HepG2 (cell line): ENCODE results near the gene CD9. TPM values are rescaled to one million over a fixed set of nuclear protein-coding genes. Genes with fewer than 3 reads are reported as not detected.
A peak's percentile ranks its signal among the peaks of the same experiment; 100 is the strongest.

Experiments used
- CBX5 ChIP-seq: sonication (generic); formaldehyde crosslinking; IDR thresholded peaks from 2 replicates; pipeline ENCODE4 v1.4.0; 2020; ENCODE audit warnings: missing genetic modification reagents, borderline replicate concordance
- DNMT3B ChIP-seq: conservative IDR thresholded peaks from 2 replicates; pipeline ENCODE4 v1.6.1; 2016; ENCODE audit warnings: missing biosample characterization, control low read depth
- KAT7 ChIP-seq: IDR thresholded peaks from 2 replicates; pipeline ENCODE4 v1.6.1; 2018; ENCODE audit warnings: borderline replicate concordance, missing compliant biosample characterization
- MEF2D ChIP-seq: sonication (generic); formaldehyde crosslinking; IDR thresholded peaks from 2 replicates; pipeline ENCODE4 v1.5.1; 2020; ENCODE audit warnings: mild to moderate bottlenecking, missing genetic modification reagents
- NPAS2 ChIP-seq: sonication (generic); formaldehyde crosslinking; IDR thresholded peaks from 2 replicates; pipeline ENCODE4 v1.8.0; 2022; ENCODE audit warnings: mild to moderate bottlenecking, missing genetic modification reagents, borderline replicate concordance
- PRMT3 ChIP-seq: sonication (generic); formaldehyde crosslinking; IDR thresholded peaks from 2 replicates; pipeline ENCODE4 v1.8.1; 2022; ENCODE audit warnings: low read depth, mild to moderate bottlenecking, moderate library complexity, missing genetic modification reagents, borderline replicate concordance
- RFXANK ChIP-seq: IDR thresholded peaks from 2 replicates; pipeline ENCODE4 v1.6.1; 2016
- SYNCRIP ChIP-seq: fragments of 200-400 bp; formaldehyde crosslinking; IDR thresholded peaks from 2 replicates; pipeline ENCODE4 v1.6.1; 2018; ENCODE audit warnings: mild to moderate bottlenecking, low read depth, low read length; ENCODE audit not compliant: insufficient read depth
- ZFP82 ChIP-seq: sonication (generic); formaldehyde crosslinking; IDR thresholded peaks from 2 replicates; pipeline ENCODE4 v1.5.1; 2020; ENCODE audit warnings: mild to moderate bottlenecking, missing genetic modification reagents, borderline replicate concordance
- ZNF143 ChIP-seq: sonication (generic); formaldehyde crosslinking; IDR thresholded peaks from 2 replicates; pipeline ENCODE4 v1.4.0; 2020; ENCODE audit warnings: missing genetic modification reagents
- ZNF33B ChIP-seq: sonication (generic); formaldehyde crosslinking; IDR thresholded peaks from 2 replicates; pipeline ENCODE4 v1.5.1; 2020; ENCODE audit warnings: mild to moderate bottlenecking, missing genetic modification reagents
- ZNF746 ChIP-seq: sonication (generic); formaldehyde crosslinking; IDR thresholded peaks from 2 replicates; pipeline ENCODE4 v1.8.0; 2022; ENCODE audit warnings: mild to moderate bottlenecking, missing genetic modification reagents
- polyA plus RNA-seq, 8 experiments: library from polyadenylated mRNA; depleted of rRNA in 3 of 8; stranded (reverse) in 7 of 8; unstranded in 1 of 8; fragments of >200 nt; fragmentation: Illumina TruSeq in 4 of 8; extraction: Trizol in 4 of 8; gene quantifications; 2 replicates each; pipeline versions ENCODE4 v1.2.1 to v1.2.3, GENCODE V29; 2011 to 2016; ENCODE audit warnings: low read depth in 4 of 8, missing spikeins in 1 of 8, mixed read lengths in 1 of 8; ENCODE audit not compliant: insufficient read depth in 1 of 8
- total RNA-seq, 5 experiments: library from RNA; depleted of rRNA; stranded (reverse); fragments of >200 nt; fragmentation: Illumina TruSeq; extraction: Trizol; gene quantifications; 2 replicates each; pipeline ENCODE4 v1.2.3, GENCODE V29; 2016; ENCODE audit warnings: low read depth in 1 of 5
- TF ChIP-seq, protein P1 (sequence below): sonication (generic); formaldehyde crosslinking; IDR thresholded peaks from 2 replicates; pipeline ENCODE4 v1.9.0; 2021; ENCODE audit warnings: missing genetic modification reagents, borderline replicate concordance
- TF ChIP-seq, protein P2 (sequence below): sonication (generic); formaldehyde crosslinking; IDR thresholded peaks from 2 replicates; pipeline ENCODE4; 2020; ENCODE audit warnings: missing genetic modification reagents, mild to moderate bottlenecking, borderline replicate concordance
- TF ChIP-seq, protein P3 (sequence below): sonication (generic); formaldehyde crosslinking; conservative IDR thresholded peaks from 2 replicates; pipeline ENCODE4 v1.8.0; 2022; ENCODE audit warnings: mild to moderate bottlenecking, moderate library complexity, missing genetic modification reagents
- TF ChIP-seq, protein P4 (sequence below): sonication (generic); formaldehyde crosslinking; IDR thresholded peaks from 2 replicates; pipeline ENCODE4 v1.5.0; 2020; ENCODE audit warnings: mild to moderate bottlenecking, low read depth, missing genetic modification reagents, borderline replicate concordance
- TF ChIP-seq, protein P5 (sequence below): IDR thresholded peaks from 2 replicates; pipeline ENCODE4 v1.6.1; 2018; ENCODE audit warnings: missing genetic modification reagents, mild to moderate bottlenecking, missing compliant biosample characterization

CD9 gene
- total and polyA plus RNA-seq, 2 of the 13 experiments (the other 11 are each of a cell fraction or from before 2014, with no cell fraction given), result 5.8 to 38.3 TPM

DNA sequence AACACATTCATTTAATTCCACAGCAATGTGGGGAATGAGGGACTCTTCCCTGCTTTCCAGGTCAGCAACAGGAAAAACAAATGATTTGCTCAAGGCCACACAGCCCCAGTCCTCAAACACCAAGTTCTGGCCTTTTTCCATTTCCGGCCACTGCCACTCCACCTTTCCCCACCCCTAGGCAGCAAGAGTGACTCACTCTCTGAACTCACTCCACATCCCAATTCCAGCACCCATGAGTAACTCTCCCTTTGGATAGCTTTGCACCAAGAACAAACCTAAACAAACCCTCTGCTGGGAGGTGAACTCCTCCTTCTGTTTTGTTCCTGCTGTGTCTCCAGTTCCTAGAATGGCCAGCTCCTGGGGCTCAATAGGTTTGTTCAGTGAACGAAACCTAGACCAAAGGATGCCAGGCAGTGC is 79.9 kb downstream of the CD9 start (continued):
- TF ChIP-seq ZNF143 (CRISPR knock-in tag), result no peak
- no peak for TF ChIP-seq NPAS2 (CRISPR knock-in tag)
- TF ChIP-seq, protein P1, sequence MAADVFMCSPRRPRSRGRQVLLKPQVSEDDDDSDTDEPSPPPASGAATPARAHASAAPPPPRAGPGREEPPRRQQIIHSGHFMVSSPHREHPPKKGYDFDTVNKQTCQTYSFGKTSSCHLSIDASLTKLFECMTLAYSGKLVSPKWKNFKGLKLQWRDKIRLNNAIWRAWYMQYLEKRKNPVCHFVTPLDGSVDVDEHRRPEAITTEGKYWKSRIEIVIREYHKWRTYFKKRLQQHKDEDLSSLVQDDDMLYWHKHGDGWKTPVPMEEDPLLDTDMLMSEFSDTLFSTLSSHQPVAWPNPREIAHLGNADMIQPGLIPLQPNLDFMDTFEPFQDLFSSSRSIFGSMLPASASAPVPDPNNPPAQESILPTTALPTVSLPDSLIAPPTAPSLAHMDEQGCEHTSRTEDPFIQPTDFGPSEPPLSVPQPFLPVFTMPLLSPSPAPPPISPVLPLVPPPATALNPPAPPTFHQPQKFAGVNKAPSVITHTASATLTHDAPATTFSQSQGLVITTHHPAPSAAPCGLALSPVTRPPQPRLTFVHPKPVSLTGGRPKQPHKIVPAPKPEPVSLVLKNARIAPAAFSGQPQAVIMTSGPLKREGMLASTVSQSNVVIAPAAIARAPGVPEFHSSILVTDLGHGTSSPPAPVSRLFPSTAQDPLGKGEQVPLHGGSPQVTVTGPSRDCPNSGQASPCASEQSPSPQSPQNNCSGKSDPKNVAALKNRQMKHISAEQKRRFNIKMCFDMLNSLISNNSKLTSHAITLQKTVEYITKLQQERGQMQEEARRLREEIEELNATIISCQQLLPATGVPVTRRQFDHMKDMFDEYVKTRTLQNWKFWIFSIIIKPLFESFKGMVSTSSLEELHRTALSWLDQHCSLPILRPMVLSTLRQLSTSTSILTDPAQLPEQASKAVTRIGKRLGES (CRISPR knock-in tag), result no peak
- TF ChIP-seq, protein P2, sequence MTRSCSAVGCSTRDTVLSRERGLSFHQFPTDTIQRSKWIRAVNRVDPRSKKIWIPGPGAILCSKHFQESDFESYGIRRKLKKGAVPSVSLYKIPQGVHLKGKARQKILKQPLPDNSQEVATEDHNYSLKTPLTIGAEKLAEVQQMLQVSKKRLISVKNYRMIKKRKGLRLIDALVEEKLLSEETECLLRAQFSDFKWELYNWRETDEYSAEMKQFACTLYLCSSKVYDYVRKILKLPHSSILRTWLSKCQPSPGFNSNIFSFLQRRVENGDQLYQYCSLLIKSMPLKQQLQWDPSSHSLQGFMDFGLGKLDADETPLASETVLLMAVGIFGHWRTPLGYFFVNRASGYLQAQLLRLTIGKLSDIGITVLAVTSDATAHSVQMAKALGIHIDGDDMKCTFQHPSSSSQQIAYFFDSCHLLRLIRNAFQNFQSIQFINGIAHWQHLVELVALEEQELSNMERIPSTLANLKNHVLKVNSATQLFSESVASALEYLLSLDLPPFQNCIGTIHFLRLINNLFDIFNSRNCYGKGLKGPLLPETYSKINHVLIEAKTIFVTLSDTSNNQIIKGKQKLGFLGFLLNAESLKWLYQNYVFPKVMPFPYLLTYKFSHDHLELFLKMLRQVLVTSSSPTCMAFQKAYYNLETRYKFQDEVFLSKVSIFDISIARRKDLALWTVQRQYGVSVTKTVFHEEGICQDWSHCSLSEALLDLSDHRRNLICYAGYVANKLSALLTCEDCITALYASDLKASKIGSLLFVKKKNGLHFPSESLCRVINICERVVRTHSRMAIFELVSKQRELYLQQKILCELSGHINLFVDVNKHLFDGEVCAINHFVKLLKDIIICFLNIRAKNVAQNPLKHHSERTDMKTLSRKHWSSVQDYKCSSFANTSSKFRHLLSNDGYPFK (CRISPR knock-in tag), result no peak
- TF ChIP-seq MEF2D (CRISPR knock-in tag), result no peak
- no peak for TF ChIP-seq PRMT3 (CRISPR knock-in tag)
- TF ChIP-seq DNMT3B (CRISPR knock-in tag), result no peak
- TF ChIP-seq, protein P3, sequence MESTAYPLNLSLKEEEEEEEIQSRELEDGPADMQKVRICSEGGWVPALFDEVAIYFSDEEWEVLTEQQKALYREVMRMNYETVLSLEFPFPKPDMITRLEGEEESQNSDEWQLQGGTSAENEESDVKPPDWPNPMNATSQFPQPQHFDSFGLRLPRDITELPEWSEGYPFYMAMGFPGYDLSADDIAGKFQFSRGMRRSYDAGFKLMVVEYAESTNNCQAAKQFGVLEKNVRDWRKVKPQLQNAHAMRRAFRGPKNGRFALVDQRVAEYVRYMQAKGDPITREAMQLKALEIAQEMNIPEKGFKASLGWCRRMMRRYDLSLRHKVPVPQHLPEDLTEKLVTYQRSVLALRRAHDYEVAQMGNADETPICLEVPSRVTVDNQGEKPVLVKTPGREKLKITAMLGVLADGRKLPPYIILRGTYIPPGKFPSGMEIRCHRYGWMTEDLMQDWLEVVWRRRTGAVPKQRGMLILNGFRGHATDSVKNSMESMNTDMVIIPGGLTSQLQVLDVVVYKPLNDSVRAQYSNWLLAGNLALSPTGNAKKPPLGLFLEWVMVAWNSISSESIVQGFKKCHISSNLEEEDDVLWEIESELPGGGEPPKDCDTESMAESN (CRISPR knock-in tag), result 0 out of 2 replicates have a peak, but pooled peaks have one; percentile 24
- TF ChIP-seq ZFP82 (CRISPR knock-in tag), result no peak
- 0 out of 2 replicates have a peak, but pooled peaks have one; percentile 46 for TF ChIP-seq ZNF746 (CRISPR knock-in tag)
- no peak for TF ChIP-seq SYNCRIP
- TF ChIP-seq RFXANK (CRISPR knock-in tag), result no peak
- TF ChIP-seq CBX5 (CRISPR knock-in tag), result no peak
- TF ChIP-seq KAT7 (CRISPR knock-in tag), result no peak
- TF ChIP-seq, protein P4, sequence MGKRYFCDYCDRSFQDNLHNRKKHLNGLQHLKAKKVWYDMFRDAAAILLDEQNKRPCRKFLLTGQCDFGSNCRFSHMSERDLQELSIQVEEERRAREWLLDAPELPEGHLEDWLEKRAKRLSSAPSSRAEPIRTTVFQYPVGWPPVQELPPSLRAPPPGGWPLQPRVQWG (CRISPR knock-in tag), result no peak
- no peak for TF ChIP-seq ZNF33B
- TF ChIP-seq, protein P5, sequence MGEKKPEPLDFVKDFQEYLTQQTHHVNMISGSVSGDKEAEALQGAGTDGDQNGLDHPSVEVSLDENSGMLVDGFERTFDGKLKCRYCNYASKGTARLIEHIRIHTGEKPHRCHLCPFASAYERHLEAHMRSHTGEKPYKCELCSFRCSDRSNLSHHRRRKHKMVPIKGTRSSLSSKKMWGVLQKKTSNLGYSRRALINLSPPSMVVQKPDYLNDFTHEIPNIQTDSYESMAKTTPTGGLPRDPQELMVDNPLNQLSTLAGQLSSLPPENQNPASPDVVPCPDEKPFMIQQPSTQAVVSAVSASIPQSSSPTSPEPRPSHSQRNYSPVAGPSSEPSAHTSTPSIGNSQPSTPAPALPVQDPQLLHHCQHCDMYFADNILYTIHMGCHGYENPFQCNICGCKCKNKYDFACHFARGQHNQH, result peak; percentile 83; the same call in 1 of the 2 replicates
